Measurements from ENCODE around the gene UBXN6. TPM values are rescaled to one million over a fixed set of nuclear protein-coding genes. Genes with fewer than 3 reads are reported as not detected.

Gene UBXN6
- total and polyA plus RNA-seq, 2 of the 8 experiments (the other 6 are each of a cell fraction or from before 2014, with no cell fraction given) = 28.0 to 43.8 TPM

GRCh38 chr19:4455719-4456475 is 1.7 kb downstream of the UBXN6 start (continued):
- no peak for TF ChIP-seq SAP30 (IDR thresholded peaks at IDR 0.05; ENCODE audit: insufficient read depth, insufficient replicate concordance, low read length)
- no peak for TF ChIP-seq EGR1 (IDR thresholded peaks at IDR 0.05; ENCODE audit: borderline replicate concordance, low read depth, low read length)
- no peak for TF ChIP-seq BACH1 (IDR thresholded peaks at IDR 0.05; ENCODE audit: low read length)
- TF ChIP-seq RAD21 (IDR thresholded peaks at IDR 0.05 in 1 of 2, conservative IDR thresholded peaks at IDR 0.05 in 1 of 2; ENCODE audit: low read depth in 2 of 2, low read length in 2 of 2) = no peak
- no peak for TF ChIP-seq KDM4A (IDR thresholded peaks at IDR 0.05; ENCODE audit: low read depth, low read length, severe bottlenecking)
- no peak for TF ChIP-seq SUZ12 (IDR thresholded peaks at IDR 0.05; ENCODE audit: low read length)
- no peak for TF ChIP-seq SIX5 (IDR thresholded peaks at IDR 0.05; ENCODE audit: low read depth, low read length)
- TF ChIP-seq KDM1A (IDR thresholded peaks at IDR 0.05; ENCODE audit: borderline replicate concordance, low read length) = no peak
- TF ChIP-seq CEBPB (IDR thresholded peaks at IDR 0.05; ENCODE audit: low read depth, low read length) = no peak
- TF ChIP-seq PHF8 (conservative IDR thresholded peaks at IDR 0.05; ENCODE audit: low read depth, low read length) = no peak
